Measurements from ENCODE around the gene TTLL1.
"Not testable (repeated sequence)": the region's sequence is repeated elsewhere in the genome, so short reads cannot be mapped to it uniquely, and the experiment has no call there.

TTLL1 gene

DNA sequence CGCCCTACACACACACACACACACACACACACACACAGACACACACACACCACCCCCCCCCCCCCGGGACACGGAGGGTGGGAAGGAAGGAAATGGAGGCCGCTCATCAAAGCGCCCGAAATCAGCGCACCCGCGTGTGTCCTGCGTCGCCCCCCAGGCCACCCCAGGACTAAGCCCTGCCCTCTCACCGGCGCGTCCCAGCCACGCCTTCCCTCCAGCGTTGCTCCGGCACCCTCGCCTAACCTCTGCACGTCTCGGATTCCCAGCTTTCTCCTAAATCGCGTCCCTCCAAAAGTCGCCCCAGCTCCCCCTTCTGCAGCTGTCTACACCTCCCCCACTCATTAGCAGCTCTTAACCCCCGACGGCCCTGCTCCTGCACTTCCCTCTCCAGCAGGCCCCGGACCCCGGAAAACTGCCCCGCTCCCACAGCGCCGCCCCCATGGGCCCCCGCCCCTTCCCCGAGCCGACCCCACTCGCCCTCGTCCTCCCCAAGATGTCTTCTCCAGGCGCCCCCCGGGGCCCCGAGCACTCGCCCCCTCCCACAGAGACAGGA is 74.8 kb downstream of the TTLL1 start:
- H3K4me3 ChIP-seq (ENCODE audit: low read depth, low read length): peak overlapping the region; percentile 87

DNA sequence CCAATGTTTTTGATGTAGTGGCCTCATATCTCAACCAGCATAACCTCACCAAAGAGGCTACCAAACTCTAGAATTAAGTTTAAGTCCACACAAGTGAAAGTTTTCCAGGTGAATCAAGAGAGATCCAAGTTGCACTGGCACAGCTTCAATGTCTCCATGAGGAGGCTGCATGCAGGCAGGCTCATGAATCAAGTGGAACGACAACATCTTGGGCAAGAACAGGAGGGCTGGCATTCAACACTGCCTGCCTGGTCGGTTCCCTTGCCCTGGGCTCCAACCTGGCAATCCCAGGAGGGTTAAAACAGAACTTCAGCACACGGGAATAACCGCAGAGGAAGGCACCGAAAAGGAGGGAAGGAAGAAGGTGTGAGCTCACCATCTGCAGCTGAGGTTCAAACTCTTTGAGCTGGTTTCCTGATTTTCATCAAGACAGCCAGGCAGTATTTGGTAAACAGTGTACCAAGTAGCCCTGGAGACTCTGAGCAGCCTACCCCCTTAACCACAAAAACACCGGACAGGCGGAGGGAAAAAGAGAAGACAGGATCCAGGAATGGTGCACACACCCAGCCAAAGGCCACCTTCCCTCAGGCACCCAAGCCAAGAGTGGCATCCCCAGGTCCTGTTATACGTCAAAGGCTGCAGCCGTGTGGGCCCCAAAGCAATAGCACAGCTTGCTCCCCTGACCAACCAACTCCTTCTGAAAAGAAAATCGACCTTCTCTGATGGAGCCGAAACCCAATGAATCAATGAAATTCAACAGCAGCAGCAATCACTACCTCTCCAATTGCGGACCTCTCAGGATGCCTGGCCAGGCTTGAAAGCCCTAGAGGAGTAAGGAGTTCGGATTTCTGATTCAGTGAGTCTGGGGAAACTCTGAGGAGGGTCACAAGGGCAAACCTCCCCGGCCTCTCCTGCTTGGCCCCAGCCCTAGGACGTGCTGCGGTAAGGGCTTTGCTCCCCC is 75.6 kb downstream of the TTLL1 start:
- H3K4me3 ChIP-seq (ENCODE audit: low read depth, low read length): peak overlapping the region; percentile 87

DNA sequence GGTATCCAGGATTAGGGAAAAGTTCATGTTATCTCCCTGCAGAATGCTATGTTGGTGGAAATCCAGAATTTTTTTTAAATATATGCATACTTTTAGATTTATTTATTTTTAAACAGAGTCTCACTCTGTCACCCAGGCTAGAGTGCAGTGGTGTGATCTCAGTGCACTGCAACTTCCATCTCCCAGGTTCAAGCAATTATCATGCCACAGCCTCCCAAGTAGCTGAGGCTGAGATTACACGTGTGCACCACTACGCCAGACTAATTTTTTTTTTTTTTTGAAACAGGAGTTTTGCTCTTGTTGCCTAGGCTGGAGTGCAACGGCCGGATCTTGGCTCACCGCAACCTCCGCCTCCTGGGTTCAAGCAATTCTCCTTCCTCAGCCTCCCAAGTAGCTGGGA is 76.8 kb downstream of the TTLL1 start:
- no peak overlapping the region for H3K4me3 ChIP-seq (ENCODE audit: low read depth, low read length)

DNA sequence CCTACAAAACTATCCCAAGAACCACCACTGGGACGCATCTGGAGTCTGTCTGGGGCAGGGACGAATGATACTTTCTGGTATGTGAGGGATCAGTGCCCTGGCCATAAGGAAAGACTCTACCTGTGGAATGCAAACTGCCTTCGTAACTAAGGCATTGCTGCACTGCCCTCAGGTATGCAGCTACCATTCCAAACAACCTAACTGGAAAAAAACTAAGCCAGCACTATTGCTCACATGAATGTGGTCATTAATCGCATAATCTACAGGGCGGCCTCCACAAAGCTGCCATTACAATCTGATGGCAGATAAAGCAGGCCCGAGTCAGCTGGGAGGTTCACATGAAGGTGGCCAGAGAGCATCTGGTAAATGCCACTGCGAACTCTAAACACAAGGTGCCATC is 78.1 kb downstream of the TTLL1 start:
- no peak overlapping the region for H3K4me3 ChIP-seq (ENCODE audit: low read depth, low read length)

DNA sequence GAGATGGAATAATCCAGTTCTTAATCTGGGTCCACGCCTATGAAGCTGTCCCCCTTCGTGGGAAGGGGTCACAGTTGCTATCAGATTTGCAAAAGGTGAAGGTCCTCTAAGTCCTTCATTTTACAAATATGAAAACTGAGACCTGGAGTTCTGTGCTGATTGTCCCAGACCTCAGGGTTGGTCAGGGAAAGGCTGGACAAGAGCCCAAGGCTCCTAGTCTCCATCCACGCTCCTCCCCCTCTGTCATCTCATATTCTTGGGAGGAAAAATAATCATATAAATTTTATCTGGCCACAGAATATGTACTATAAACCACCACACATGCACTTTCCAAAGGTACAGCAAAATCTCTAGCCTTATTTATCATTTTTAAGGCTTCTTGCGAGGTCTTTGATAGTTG is 79.7 kb downstream of the TTLL1 start:
- H3K4me3 ChIP-seq (ENCODE audit: low read depth, low read length): no peak overlapping the region

DNA sequence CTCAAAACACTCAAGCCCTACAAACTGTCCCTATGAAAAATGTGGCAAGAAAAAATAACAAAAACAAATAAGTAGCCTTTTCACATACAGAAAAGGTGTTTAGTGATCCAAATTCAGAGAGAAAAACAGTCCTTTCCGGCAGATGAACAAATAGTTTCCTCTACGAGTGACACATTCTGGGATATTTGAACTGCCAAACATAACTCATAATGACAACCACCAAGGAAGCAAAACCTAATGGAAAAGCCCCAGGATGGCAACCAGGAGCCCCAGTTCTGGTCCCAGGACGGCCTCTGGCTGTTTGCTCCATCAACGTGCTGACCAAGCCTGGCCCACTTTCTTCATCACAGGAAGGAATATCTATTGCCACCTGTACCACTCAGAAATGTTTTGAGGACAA is 80.3 kb downstream of the TTLL1 start:
- no peak overlapping the region for H3K4me3 ChIP-seq (ENCODE audit: low read depth, low read length)

DNA sequence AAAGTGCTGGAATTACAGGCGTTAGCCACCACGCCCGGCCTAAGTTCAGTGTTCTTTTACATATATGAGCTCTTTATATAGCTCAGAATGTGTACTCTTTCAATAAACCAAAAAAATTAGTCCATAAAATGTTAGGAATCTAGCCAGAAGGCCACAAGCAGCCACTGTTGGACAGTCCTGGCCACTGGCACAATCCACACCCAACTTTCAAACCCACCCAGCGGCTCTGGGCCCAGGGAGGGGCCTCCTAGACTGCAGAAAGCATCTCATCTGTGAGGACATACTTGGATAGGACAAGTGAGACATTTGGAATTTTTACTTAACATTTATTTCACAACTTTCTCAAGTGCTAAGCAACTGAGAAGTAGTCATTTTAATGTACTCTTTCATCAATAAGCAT is 80.7 kb downstream of the TTLL1 start:
- H3K4me3 ChIP-seq (ENCODE audit: low read depth, low read length): no peak overlapping the region

DNA sequence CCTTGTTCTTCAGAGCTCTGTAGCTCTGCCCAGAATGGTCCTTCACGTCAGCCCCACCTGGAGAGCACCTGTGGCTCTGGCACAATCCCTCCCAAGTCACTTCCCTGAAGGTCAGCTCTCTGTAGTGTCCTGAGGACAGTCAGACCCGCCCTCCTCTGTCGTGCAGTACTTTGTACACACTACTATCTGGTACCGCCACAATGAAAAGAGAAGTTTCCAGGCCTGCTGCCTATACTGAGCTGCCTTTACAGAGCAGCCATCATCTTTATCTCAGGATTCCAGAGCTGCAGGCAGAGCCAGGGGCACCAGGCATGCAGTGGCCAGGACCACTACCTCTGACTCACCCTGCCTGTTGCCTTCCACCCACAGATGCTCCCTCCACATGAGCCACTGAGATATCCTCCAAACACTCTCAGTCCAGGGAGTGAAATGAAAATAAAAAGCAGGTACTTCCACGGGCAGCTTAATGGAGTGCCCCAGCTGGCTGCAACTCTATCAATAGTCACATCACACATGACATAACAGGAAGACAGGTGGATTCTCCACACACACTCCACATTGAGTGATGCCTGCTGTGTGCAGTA is 81.6 kb downstream of the TTLL1 start:
- no peak overlapping the region for H3K4me3 ChIP-seq (ENCODE audit: low read depth, low read length)

DNA sequence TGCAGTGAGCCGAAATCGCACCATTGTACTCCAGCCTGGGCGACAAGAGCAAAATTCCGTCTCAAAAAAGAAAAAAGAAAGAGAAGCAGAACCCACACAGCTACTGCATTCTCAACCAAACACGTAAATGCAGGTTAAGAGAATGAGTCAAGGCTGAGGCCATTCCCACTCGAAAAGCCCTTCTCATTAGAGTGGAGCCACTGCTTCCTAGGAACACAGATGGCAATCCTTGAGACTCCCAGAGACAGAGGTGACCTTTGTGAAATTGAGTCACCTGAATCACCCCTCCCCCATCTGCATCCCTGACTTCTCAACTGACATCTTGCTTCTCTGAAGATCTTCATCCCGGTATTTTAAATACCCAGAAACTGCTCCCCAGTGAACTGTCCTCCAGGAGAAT is 82.4 kb downstream of the TTLL1 start:
- no peak overlapping the region for H3K4me3 ChIP-seq (ENCODE audit: low read depth, low read length)

DNA sequence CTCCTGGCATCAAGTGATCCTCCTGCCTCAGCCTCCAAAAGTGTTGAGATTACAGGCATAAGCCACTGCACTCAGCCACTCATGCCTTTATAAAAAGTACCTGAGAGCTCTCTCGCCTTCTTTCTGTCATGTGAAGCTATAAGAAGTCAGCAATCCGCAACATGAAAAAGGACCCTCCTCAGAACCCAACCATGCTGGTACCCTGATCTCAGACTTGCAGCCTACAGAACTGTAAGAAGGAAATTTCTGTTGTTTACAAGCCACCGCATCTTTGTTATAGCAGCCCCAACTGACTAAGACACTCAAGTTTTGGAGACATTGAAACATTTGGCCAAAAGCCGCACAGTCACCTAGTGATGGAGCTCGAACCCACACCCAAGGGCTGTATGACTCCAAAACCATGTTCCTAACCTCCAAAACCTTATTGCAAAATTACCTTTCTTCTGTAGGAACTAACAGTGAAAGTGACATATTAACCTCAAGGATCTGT is 83.1 kb downstream of the TTLL1 start:
- no peak overlapping the region for H3K4me3 ChIP-seq (ENCODE audit: low read depth, low read length)

DNA sequence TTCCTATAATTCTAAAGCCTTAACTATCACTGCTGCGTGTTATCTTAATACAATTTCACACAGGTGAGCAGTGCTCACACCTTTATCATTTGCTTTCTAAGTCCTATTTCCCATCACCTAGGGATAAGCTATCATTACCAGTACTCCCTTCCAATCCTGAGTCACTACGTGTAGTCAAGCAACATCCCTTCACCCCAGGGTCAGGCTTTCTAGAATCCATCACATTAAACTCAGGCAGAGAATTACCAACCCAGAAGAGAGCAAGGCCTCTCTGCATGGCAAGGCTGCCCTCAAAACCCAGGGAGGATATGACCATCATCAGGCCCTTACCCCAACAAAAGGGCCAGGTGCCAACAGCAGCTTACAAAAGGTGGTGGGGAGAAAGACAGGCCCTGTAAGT is 84.1 kb downstream of the TTLL1 start:
- no peak overlapping the region for H3K4me3 ChIP-seq (ENCODE audit: low read depth, low read length)

DNA sequence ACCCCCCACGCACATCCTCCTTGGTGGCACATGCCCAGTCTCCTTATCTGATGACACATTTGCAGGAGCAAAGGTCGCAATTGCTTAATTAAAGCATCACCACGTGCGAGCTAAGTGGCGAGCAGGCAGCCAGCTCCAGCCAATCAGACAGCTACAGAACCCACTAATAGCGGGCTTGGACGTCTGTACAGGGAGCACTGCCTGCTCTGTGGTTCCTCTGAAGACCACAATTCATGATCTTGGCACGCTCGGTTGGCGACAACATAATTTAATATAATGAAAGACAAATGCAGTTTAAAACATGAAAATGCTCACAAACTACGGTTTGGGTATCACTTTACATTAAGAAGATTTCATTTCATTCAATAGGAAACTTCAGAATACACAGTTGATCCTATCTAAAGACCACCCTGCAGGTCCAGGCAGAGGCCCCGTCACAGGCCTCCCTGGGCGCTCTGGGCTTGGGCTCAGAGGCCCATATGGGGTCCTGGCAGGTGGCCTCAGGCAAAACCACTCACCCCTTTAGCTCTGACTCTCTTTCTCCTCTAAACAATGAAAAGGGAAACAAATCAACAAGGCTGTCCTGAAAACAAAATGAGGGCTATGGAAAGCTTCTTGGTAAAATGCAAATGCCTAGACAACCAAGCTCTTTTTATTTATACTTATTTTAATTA is 84.7 kb downstream of the TTLL1 start:
- H3K4me3 ChIP-seq (ENCODE audit: low read depth, low read length): no peak overlapping the region

DNA sequence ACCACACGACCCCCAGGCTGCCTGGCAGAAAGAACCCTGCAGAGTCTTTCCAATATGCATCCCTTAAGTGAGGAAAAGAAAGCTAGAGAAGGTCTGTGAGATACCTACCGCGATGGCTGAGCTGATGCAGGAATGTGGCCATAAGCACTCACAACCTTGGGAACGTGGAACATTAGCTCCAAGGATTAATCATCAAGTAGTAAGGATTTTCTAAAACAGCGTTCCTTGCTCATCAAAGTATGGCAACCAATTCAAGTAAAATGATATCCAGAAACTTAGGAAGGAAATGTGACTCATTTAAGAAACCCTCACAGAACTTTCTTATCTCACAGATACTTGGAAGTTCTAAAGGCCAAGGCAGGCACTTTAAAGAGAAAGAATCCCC is 87.0 kb downstream of the TTLL1 start:
- no peak overlapping the region for H3K4me3 ChIP-seq (ENCODE audit: low read depth, low read length)

DNA sequence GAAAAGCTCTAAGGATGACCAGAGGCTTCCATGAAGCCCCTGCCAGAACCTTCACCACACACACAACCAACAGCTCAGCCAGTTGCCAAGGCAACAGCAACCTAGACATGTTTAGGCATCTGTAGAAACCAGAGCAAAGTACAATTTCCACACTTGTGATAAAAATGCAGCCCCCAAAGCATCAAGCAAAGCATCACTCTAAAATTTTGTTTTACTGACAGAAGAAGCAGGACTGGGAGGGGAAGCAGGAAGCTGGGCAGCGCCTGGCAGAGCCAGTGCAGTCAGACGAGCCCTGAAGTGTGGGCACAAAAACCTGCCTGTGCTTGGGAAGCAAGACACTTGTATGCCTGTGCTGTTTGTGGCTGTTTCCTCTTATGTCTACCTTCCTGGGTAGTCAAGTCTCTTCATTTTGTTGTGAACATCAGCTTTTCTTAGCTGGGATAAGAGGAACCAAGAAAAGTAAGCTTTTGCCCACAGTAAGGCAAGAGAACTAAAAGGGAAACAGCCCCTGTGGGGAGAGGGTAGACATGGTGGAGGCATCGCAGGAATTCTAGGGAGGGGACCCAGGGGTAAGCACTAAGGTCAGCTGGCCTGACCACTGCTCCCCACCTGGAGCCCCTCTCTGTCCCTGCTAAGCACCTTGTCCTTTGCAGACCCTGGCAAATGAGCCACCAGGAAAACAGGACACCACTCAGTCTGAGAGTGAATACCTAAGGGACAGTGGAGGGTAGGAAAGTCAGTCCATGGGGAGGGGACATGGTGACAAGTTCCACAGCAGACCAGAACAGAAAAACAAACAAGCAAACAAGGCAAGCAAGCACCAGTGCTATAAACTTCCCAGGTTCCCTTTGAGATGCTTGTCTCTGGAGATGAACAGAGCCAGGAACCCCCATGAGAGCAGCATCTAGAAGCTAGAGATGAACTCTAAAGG is 87.7 kb downstream of the TTLL1 start:
- H3K4me3 ChIP-seq (ENCODE audit: low read depth, low read length): no peak overlapping the region

DNA sequence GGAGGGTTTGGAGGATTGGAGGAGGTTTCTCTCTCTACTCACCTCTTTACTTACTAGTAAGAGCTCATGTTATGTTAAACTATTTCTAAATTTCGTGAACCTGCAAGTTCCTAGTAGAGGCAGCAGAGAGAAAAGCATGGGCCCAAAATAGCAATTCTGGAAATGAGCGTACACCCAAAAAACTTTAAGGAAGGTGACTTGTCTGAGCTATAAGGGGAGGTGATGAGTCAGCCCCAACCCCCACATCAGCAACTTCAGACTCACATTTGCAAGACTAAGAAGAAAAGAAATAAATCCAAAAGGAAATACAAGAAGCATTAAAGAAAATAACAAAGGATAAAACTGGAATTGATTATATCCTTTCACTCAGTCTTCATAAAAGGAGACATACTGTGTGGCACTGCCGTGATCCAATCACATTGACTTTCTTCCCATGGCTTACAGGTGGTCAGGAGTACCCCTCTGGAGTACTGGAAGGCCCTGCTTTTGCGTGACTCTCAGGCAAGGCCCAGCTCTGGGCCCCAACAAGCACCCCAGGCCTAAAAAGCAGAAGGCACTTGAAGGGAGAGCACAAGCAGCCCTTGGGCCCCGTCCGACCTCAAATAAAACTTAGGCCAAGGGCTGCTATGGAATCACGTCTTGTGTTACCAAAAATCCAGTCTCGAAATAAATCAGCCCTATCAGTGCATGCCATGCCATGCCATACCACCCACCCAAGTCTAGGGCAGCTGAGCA is 88.6 kb downstream of the TTLL1 start:
- H3K4me3 ChIP-seq (ENCODE audit: low read depth, low read length): no peak overlapping the region

DNA sequence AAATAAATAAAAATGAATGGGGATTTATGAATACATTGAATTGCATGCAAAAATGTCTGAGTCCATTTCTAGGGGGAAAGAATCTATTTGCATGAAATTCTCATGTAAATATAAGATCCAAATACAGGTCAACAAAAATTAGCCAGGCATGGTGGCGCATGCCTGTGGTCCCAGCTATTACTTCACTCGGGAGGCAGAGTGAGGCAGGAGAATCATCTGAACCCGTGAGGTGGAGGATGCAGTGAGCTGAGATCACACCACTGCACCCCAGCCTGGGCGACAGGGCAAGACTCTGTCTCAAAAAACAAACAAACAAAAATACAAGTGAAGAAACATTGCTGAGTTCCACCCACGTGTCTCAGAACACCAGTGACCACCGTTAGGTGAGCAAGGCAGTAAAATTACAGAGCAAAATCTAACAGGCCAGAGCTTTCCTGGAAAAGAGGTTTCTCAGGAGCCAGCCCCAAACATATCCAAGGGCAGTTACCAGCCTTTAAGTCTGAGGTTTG is 91.6 kb downstream of the TTLL1 start:
- H3K4me3 ChIP-seq (ENCODE audit: low read depth, low read length): no peak overlapping the region

DNA sequence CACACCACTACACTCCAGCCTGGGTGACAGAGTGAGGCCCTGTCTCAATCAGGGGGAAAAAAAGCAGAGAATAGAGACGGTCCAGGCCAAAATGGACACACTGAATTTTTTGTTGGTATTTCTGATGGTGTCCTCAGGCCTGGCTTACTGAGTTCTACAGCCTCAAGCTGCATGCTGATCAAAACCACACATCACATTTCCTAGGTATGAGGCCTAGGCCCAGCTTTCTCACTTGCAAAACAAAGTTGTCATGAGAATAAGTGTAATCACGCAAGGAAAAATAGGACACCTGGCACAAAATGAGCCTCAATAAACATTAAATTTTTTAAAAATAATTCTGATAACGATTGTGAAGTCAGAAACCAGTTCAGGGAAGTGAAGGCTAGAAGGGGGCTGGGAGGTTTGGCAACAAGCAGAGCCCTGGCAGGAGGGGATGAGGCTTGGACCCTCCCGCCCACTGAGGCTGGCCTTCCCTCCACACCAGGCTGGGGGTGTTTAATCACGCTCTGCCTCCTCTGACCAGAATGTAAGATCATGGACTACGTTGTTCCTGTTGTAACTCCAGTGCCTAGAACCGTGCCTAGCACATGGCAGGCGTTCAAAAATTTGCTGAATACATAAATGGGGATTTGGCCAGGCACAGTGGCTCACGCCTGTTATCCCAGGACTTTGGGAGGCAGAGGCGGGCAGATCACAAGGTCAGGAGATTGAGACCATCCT is 92.4 kb downstream of the TTLL1 start:
- H3K4me3 ChIP-seq (ENCODE audit: low read depth, low read length): no peak overlapping the region

DNA sequence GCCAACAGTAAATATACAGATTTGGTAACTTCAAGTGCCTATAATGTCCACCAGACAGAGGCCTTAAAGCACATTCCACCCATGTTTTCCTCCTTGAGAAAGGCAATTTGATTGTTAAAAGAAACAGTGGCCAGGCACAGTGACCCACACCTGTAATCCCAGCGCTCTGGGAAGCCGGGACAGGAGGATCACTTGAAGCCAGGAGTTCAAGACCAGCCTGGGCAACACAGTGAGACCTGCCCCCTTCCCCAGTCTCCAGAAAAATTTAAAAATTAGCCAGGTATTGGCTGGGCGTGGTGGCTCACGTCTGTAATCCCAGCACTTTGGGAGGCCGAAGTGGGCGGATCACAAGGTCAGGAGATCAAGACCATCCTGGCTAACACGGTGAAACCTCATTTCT is 93.5 kb downstream of the TTLL1 start:
- not testable (repeated sequence) for H3K4me3 ChIP-seq (ENCODE audit: low read depth, low read length)

All from iPS-11a (cell line).